C4-2B (cell line): Measurements from ENCODE around the gene MAGEF1.
"Not testable (repeated sequence)": the region's sequence is repeated elsewhere in the genome, so short reads cannot be mapped to it uniquely, and the experiment has no call there.

Experiments used
- H3K27ac ChIP-seq: fragments of 450-650 bp; 2 replicates; pipeline ENCODE4 v1.5.1; 2017
- ZFX ChIP-seq: fragments of 450-650 bp; IDR thresholded peaks from 2 replicates; pipeline ENCODE4 v1.6.1; 2017
- TF ChIP-seq, protein P1 (sequence below): fragments of 450-650 bp; conservative IDR thresholded peaks from 2 replicates; pipeline ENCODE4 v1.5.1; 2017; ENCODE audit warnings: mild to moderate bottlenecking

Gene MAGEF1

DNA sequence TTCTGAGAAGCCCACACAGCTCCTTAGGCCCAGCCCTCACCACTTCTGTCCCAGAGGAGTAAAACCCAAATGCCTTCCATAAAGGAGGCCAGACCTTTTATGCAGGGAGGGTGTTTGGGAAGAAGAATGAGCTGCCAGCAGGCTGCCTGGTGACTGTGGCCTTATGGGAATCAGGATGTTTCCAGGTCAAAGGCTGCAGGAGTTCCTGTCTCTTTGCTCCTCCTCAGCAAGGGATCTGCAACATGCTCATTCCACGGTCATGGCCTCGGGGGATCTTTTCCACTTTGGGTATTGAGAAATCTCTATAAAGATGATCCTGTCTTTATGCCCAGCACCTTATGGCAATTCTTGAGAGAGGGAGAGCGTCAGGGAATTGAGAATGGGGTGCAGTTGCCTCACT, 25.2 kb upstream of the MAGEF1 start:
- no peak overlapping the region for H3K27ac ChIP-seq
- TF ChIP-seq ZFX: no peak
- TF ChIP-seq, protein P1, sequence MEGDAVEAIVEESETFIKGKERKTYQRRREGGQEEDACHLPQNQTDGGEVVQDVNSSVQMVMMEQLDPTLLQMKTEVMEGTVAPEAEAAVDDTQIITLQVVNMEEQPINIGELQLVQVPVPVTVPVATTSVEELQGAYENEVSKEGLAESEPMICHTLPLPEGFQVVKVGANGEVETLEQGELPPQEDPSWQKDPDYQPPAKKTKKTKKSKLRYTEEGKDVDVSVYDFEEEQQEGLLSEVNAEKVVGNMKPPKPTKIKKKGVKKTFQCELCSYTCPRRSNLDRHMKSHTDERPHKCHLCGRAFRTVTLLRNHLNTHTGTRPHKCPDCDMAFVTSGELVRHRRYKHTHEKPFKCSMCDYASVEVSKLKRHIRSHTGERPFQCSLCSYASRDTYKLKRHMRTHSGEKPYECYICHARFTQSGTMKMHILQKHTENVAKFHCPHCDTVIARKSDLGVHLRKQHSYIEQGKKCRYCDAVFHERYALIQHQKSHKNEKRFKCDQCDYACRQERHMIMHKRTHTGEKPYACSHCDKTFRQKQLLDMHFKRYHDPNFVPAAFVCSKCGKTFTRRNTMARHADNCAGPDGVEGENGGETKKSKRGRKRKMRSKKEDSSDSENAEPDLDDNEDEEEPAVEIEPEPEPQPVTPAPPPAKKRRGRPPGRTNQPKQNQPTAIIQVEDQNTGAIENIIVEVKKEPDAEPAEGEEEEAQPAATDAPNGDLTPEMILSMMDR: no peak

DNA sequence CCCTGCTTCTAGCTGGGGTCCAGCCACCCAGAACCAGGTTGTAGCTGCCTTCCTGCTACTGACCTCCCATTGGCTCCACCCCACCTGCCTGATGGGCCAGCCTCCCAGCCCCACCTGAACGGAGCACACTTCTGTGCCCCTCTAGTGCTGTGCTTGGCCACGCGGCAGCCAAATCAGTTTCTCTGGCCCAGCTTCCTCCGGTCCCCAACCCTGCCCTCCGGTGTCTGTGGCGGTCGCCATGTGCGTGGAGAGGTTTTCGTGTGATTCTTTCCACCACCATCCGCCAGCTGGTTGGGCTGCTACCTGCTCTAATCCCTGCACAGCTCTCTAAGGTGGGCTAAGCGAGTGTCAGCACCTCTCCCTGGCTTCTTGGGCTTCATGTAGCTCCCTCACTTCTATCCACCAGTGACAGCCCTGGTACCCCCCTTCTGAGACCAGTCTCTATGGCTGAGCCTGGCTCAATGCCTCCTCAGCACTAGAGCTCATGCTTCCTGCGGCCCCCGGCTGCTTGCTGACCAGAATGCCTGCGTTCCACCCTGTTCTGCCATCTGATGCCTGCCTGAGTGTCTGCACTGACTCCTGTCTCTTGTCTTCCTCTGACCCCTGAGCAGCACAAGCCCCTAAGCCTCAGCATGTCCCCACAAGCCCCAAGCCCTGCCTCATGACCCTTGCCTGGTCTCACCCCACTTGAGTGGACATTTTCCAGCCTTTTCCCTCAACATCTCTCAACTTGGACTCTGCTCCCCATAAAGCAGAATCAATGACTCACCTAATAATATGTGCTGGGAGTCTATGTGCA, 23.2 kb upstream of the MAGEF1 start:
- no peak overlapping the region for H3K27ac ChIP-seq
- no peak for TF ChIP-seq ZFX
- TF ChIP-seq, protein P1: no peak

DNA sequence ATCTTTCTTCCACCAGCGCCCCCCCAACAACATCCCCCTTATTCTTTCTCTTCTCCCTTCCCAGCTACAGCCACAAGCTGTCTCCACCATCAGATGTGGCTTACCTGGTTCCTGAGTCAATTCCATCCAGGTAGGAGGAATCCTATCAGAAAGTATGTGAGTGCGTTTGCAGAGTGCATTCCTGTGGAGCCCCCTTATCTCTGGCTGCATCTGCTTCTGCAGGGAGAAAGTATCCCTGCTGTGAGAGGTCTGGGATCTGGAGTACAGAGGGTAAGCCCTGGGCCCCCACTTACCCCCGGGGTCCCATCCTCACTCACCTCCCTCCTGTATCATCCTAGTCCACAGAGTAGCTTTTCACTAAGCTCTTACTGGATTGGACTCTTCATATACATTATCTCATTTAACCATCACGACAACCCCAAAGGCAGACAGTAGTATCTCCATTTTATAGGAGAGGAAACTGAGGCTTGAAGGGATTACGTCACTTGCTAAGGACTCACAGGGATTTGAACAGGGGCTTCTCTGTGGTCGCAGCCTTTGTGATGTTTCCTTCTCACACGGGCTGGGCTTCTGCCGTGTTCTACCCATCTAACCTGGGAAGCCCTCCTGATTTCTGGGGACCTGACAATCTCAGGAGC, 22.2 kb upstream of the MAGEF1 start:
- no peak overlapping the region for H3K27ac ChIP-seq
- no peak for TF ChIP-seq ZFX
- TF ChIP-seq, protein P1: no peak

DNA sequence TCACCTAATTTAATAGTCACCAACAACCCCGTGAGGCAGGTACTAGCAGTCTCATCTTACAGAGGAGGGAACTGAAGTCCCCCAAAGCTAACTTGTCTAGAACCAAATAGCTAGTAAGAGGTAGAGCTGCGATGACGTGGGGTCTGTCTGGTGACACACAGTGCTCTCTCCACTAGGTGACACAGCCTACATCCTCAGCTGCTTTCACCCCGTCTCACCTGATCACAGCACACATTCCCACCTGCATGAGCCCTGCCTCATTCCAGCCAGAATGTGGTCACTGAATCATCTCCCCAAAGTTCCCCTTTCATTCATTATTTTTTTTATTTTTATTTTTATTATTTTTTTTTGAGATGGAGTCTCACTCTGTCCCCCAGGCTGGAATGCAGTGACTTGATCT, 21.3 kb upstream of the MAGEF1 start:
- TF ChIP-seq, protein P1: no peak
- no peak for TF ChIP-seq ZFX
- H3K27ac ChIP-seq: no peak overlapping the region

DNA sequence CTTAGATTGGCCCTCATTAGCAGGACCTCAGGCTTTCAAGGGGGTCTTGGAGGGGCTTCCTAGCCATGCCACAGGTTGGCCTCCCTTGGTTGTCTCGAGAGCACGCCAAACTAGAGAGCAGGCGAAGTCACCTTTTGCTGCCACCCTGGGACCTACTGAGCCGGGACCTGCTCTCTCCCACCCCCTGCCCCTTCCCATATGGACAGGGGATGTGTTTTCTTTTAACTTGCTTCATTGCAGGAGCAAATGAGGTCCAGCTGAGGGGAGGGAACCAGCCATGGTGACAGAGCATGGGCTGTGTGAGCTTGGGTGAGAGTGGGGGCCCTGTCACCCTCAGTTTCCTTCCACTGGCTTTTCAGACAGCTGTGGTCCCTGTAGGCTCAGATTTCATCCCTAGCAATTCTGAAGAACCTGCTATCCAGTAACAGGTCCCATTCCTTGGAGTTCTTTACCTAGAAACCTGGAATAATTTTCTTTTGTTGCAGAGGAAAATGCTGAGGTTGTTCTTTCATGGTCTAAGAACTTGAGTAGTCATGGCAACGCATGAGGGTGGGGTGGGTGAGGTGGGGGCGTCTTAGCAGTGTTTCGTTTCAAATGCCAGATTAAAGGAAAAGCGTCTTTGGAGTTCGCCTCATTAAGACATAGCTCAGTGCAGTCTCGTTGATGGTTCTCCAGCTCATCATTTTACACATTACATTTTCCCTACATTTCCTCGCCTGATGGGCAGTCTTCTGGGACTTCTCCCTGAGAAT, 20.1 kb upstream of the MAGEF1 start:
- no peak overlapping the region for H3K27ac ChIP-seq
- TF ChIP-seq, protein P1: no peak
- no peak for TF ChIP-seq ZFX

DNA sequence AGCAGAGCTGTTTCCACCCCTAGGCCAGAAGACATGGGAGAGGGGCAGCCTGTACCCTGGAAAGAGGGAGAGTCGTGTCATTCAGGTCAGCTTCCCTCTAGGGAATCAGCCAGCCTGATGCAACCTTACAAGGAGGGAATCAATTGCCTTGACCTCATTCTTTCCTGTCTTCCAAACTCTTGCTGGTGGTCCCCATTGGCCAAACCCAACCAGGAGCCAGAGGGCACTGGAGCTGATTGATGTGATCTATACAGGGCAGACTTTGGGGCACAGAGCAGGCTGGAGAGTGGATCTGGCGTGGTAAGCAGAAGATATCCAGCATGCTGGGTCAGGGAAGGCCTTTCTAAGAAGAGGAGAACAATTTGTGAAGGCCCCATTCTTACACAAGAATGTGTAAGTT, 19.1 kb upstream of the MAGEF1 start:
- TF ChIP-seq ZFX: no peak
- TF ChIP-seq, protein P1: no peak
- H3K27ac ChIP-seq: no peak overlapping the region

DNA sequence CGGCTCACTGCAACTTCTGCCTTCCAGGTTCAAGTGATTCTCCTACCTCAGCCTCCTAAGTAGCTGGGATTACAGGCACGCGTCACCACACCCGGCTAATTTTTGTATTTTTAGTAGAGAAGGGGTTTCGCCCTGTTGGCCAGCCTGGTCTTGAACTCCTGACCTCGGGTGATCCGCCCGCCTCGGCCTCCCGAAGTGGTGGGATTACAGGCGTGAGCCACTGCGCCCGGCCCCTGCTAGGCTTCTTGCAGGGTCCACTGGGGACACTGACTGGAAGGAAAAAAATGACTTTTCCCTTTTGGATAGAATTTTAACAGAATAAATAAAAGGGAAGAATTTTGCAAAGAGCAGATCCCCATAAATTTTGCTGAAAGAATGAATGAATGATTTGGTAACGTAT, 17.3 kb upstream of the MAGEF1 start:
- not testable (repeated sequence) for H3K27ac ChIP-seq
